HepG2 (cell line): Measurements from ENCODE around the gene GOLT1A. TPM values are rescaled to one million over a fixed set of nuclear protein-coding genes. Genes with fewer than 3 reads are reported as not detected.

Experiments
- BORCS8-MEF2B ChIP-seq: sonication (generic); formaldehyde crosslinking; IDR thresholded peaks from 2 replicates; pipeline ENCODE4 v1.8.0; 2022; ENCODE audit warnings: mild to moderate bottlenecking, missing genetic modification reagents
- CBX2 ChIP-seq, 2 experiments: fragments of 200-600 bp in 1 of 2; sonication (generic); formaldehyde crosslinking in 1 of 2; IDR thresholded peaks; 2 replicates each; pipeline versions ENCODE4 v1.7.0 to v1.8.1; 2018 to 2022; ENCODE audit warnings: low read depth in 2 of 2, low read length in 1 of 2, mild to moderate bottlenecking in 1 of 2, missing genetic modification reagents in 1 of 2
- GMEB1 ChIP-seq: sonication (generic); formaldehyde crosslinking; IDR thresholded peaks from 2 replicates; pipeline ENCODE4 v1.5.1; 2020; ENCODE audit warnings: missing genetic modification reagents, mild to moderate bottlenecking, borderline replicate concordance
- GRHL1 ChIP-seq: sonication (generic); formaldehyde crosslinking; conservative IDR thresholded peaks from 2 replicates; pipeline ENCODE4 v1.8.0; 2022; ENCODE audit warnings: missing genetic modification reagents
- HOMEZ ChIP-seq: IDR thresholded peaks from 2 replicates; pipeline ENCODE4 v1.6.1; 2016; ENCODE audit warnings: low read depth
- KDM1A ChIP-seq: IDR thresholded peaks from 2 replicates; pipeline ENCODE4 v1.6.1; 2016; ENCODE audit warnings: missing compliant biosample characterization
- MIER2 ChIP-seq: IDR thresholded peaks from 2 replicates; pipeline ENCODE4 v1.6.1; 2016; ENCODE audit warnings: missing biosample characterization, missing genetic modification reagents
- NCOR1 ChIP-seq: fragments of 200-600 bp; sonication (generic); IDR thresholded peaks from 2 replicates; pipeline ENCODE4 v1.7.0; 2017; ENCODE audit warnings: antibody characterized with exemption, low read length, borderline replicate concordance
- POGK ChIP-seq: sonication (generic); formaldehyde crosslinking; conservative IDR thresholded peaks from 2 replicates; pipeline ENCODE4 v1.8.0; 2022; ENCODE audit warnings: mild to moderate bottlenecking, moderate library complexity, missing genetic modification reagents
- ZGPAT ChIP-seq: IDR thresholded peaks from 2 replicates; pipeline ENCODE4 v1.6.1; 2016; ENCODE audit warnings: mild to moderate bottlenecking
- ZNF362 ChIP-seq: sonication (generic); formaldehyde crosslinking; IDR thresholded peaks from 2 replicates; pipeline ENCODE4 v1.4.0; 2020; ENCODE audit warnings: missing genetic modification reagents, mild to moderate bottlenecking, borderline replicate concordance
- ZNF619 ChIP-seq: sonication (generic); formaldehyde crosslinking; IDR thresholded peaks from 2 replicates; pipeline ENCODE4 v1.4.0; 2020; ENCODE audit warnings: mild to moderate bottlenecking, missing genetic modification reagents
- ZNF841 ChIP-seq: sonication (generic); formaldehyde crosslinking; IDR thresholded peaks from 2 replicates; pipeline ENCODE4 v1.8.1; 2023; ENCODE audit warnings: missing genetic modification reagents, borderline replicate concordance
- polyA plus RNA-seq, 8 experiments: library from polyadenylated mRNA; depleted of rRNA in 3 of 8; stranded (reverse) in 7 of 8; unstranded in 1 of 8; fragments of >200 nt; fragmentation: Illumina TruSeq in 4 of 8; extraction: Trizol in 4 of 8; gene quantifications; 2 replicates each; pipeline versions ENCODE4 v1.2.1 to v1.2.3, GENCODE V29; 2011 to 2016; ENCODE audit warnings: low read depth in 4 of 8, missing spikeins in 1 of 8, mixed read lengths in 1 of 8; ENCODE audit not compliant: insufficient read depth in 1 of 8
- total RNA-seq, 5 experiments: library from RNA; depleted of rRNA; stranded (reverse); fragments of >200 nt; fragmentation: Illumina TruSeq; extraction: Trizol; gene quantifications; 2 replicates each; pipeline ENCODE4 v1.2.3, GENCODE V29; 2016; ENCODE audit warnings: low read depth in 1 of 5

GOLT1A gene
- total and polyA plus RNA-seq, 2 of the 13 experiments (the other 11 are each of a cell fraction or from before 2014, with no cell fraction given), result 25.8 to 28.0 TPM

- TF ChIP-seq ZGPAT (CRISPR knock-in tag) (0 out of 2 replicates have a peak, but pooled peaks have one; percentile 22), GMEB1 (CRISPR knock-in tag) (no peak), KDM1A (CRISPR knock-in tag) (no peak), ZNF362 (CRISPR knock-in tag) (no peak), BORCS8-MEF2B (no peak), ZNF841 (no peak), HOMEZ (CRISPR knock-in tag) (no peak), MIER2 (CRISPR knock-in tag) (no peak), POGK (peak; percentile 53; the same call in 1 of the 2 replicates), CBX2 (IDR thresholded peaks at IDR 0.05; ENCODE audit: low read depth, low read length) (no peak), CBX2 (CRISPR knock-in tag; IDR thresholded peaks at IDR 0.05; ENCODE audit: low read depth) (no peak), ZNF619 (CRISPR knock-in tag) (no peak), NCOR1 (no peak), GRHL1 (CRISPR knock-in tag) (no peak)
These were observed 51.2 kb downstream of the GOLT1A start (continued) for GRCh38 chr1:204162494-204163074.
